Measurements from ENCODE around the gene NLGN4X. TPM values are rescaled to one million over a fixed set of nuclear protein-coding genes. Genes with fewer than 3 reads are reported as not detected.

Gene NLGN4X
- polyA plus RNA-seq, 1 experiment: 1.1 TPM

DNA sequence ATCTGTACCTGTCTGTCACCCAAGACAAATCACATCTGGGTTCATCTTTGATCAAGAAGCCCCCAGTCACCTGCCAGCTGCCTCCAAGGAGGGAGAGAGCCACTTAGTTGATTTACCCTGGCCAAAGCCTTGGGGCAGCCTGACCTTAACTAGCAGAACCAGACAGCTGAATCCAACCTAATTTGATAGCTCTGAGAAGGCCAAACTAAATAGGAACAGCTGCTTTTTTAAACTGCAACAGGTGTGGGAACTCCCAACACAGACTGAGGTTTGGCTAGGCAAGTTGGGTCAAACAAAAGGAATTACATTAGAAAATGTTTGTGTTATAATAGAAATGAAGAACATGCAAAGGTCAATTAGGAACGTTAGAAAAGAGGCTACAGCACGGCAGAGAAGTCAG, 375.7 kb downstream of the NLGN4X start:
- POLR2A ChIA-PET: no interaction called here
- TF ChIP-seq, protein P1, sequence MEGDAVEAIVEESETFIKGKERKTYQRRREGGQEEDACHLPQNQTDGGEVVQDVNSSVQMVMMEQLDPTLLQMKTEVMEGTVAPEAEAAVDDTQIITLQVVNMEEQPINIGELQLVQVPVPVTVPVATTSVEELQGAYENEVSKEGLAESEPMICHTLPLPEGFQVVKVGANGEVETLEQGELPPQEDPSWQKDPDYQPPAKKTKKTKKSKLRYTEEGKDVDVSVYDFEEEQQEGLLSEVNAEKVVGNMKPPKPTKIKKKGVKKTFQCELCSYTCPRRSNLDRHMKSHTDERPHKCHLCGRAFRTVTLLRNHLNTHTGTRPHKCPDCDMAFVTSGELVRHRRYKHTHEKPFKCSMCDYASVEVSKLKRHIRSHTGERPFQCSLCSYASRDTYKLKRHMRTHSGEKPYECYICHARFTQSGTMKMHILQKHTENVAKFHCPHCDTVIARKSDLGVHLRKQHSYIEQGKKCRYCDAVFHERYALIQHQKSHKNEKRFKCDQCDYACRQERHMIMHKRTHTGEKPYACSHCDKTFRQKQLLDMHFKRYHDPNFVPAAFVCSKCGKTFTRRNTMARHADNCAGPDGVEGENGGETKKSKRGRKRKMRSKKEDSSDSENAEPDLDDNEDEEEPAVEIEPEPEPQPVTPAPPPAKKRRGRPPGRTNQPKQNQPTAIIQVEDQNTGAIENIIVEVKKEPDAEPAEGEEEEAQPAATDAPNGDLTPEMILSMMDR (IDR thresholded peaks at IDR 0.05; ENCODE audit: insufficient read depth, low read depth, low read length): no peak
- Histone ChIP-seq H3K4me3 (ENCODE audit: low read depth, low read length) (no peak overlapping the region), H3K36me3 (ENCODE audit: control insufficient read depth, insufficient read depth, low read length) (no peaks in the 10 kb centered on the region), H3K27me3 (ENCODE audit: control insufficient read depth, insufficient read depth, low read length) (no peaks in the 10 kb centered on the region)
- DNase-seq (ENCODE audit: low read depth): no peak
- CTCF ChIA-PET: interaction anchor here (0.5 kb wide), 1 partner anchor 369 kb away, joined by 3 read pairs; no protein-coding TSS in a partner anchor

DNA sequence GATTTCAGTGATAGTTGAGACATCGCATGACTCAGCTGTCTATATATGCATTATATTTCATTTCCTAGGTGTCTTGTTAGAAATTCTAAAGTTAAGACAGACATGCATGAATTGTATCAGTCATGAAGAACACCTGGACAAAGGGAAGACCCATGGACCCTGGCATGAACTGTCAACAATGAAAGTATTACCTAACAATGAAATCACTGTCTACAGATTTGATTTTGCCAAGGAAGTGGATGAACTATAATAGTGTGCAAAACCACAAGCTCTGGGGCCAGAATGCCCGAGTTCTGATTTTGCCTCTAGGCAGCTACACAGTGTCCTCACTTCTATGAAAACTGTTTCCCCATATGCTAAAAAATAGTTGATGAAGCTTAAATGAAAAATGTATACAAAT, 386.1 kb downstream of the NLGN4X start:
- Histone ChIP-seq H3K27me3 (ENCODE audit: control insufficient read depth, insufficient read depth, low read length) (no peaks in the 10 kb centered on the region), H3K36me3 (ENCODE audit: control insufficient read depth, insufficient read depth, low read length) (no peaks in the 10 kb centered on the region), H3K4me3 (ENCODE audit: low read depth, low read length) (no peak overlapping the region)
- TF ChIP-seq, protein P1 (IDR thresholded peaks at IDR 0.05; ENCODE audit: insufficient read depth, low read depth, low read length): no peak
- DNase-seq (ENCODE audit: low read depth): no peak
- ChIA-PET POLR2A (no interaction called here), CTCF (no interaction called here)

Small RNA genes within 50 kb of the gene (small RNA-seq; reads per million reads assigned to genes)
- not detected for gene RF00322 (ENCODE audit: insufficient read length, low read depth, low replicate concordance)
